NCI-H526 treated with DMSO at 0.1 percent for 48 hours (cell line): ENCODE measurements around the gene CCR5AS.
"Not testable (repeated sequence)": the region's sequence is repeated elsewhere in the genome, so short reads cannot be mapped to it uniquely, and the experiment has no call there.

Experiments
- DNase-seq: peaks from one replicate; lab custom pipeline; 2025; lab: John Stamatoyannopoulos, UW

CCR5AS gene

GRCh38 chr3:46405301-46406019 lies 1.4 kb downstream of the CCR5AS start:
- DNase-seq = no peak

- not testable (repeated sequence) for DNase-seq
Observed at GRCh38 chr3:46402902-46403301, 4.0 kb downstream of the CCR5AS start.

- no peak for DNase-seq
Observed at GRCh38 chr3:46401579-46401978, 5.3 kb downstream of the CCR5AS start.

- DNase-seq = no peak
Observed at GRCh38 chr3:46400846-46401245, 6.0 kb downstream of the CCR5AS start.

- DNase-seq = no peak
Observed at GRCh38 chr3:46400000-46400734, 6.7 kb downstream of the CCR5AS start.

GRCh38 chr3:46399557-46399956 lies 7.3 kb downstream of the CCR5AS start:
- no peak for DNase-seq

GRCh38 chr3:46399098-46399497 lies 7.8 kb downstream of the CCR5AS start:
- no peak for DNase-seq

- DNase-seq = no peak
Observed at GRCh38 chr3:46398186-46398955, 8.5 kb downstream of the CCR5AS start.

GRCh38 chr3:46397111-46397510 lies 9.8 kb downstream of the CCR5AS start:
- DNase-seq = no peak

GRCh38 chr3:46395766-46396530 lies 10.9 kb downstream of the CCR5AS start:
- no peak for DNase-seq

- no peak for DNase-seq
Observed at GRCh38 chr3:46395210-46395661, 11.6 kb downstream of the CCR5AS start.

- DNase-seq = no peak
Observed at GRCh38 chr3:46393554-46394434, 13.1 kb downstream of the CCR5AS start.

- DNase-seq = no peak
Observed at GRCh38 chr3:46393011-46393410, 13.9 kb downstream of the CCR5AS start.

GRCh38 chr3:46391526-46391925 lies 15.3 kb downstream of the CCR5AS start:
- not testable (repeated sequence) for DNase-seq

GRCh38 chr3:46389306-46389705 lies 17.6 kb downstream of the CCR5AS start:
- DNase-seq = no peak

GRCh38 chr3:46388847-46389246 lies 18.0 kb downstream of the CCR5AS start:
- DNase-seq = not testable (repeated sequence)

GRCh38 chr3:46386205-46386604 lies 20.7 kb downstream of the CCR5AS start:
- DNase-seq = no peak

GRCh38 chr3:46383951-46384330 lies 22.9 kb downstream of the CCR5AS start:
- no peak for DNase-seq

- DNase-seq = no peak
Observed at GRCh38 chr3:46383211-46383950, 23.5 kb downstream of the CCR5AS start.

- no peak for DNase-seq
Observed at GRCh38 chr3:46381625-46382024, 25.2 kb downstream of the CCR5AS start.
